MM.1S (cell line): ENCODE results near the gene CLIC1.

Source experiments
- EZH2 ChIP-seq: fragments of 300-600 bp; sonication (generic); optimal IDR thresholded peaks from 2 replicates; pipeline ENCODE3; 2017; ENCODE audit warnings: low read depth, mild to moderate bottlenecking, antibody characterized with exemption, low read length, mixed read lengths
- TF ChIP-seq, protein P1 (sequence below): fragments of 300-600 bp; sonication (generic); IDR thresholded peaks from 2 replicates; pipeline ENCODE4 v1.5.1; 2016; ENCODE audit warnings: antibody characterized with exemption, low read length, mixed read lengths

DNA sequence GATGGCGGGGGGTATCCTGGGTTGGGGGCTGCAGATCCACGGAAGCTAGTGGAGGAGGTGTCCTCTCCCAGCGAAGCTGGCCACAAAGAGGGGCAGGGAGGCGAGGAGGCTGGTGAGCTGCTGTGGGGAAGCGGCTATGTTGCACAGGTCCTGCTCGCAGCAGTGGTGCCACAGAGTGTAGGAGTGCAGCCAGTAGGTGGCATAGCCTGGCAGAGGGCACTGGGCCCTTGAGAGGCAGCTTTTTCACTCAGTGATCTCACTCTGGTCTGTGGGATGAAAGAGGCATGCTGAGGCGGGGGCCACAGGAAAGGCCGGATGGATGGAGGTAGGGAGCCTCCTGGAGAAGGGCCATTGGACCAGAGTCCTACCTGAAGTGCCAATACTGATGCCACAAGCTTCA lies 24.0 kb downstream of the CLIC1 start:
- TF ChIP-seq, protein P1, sequence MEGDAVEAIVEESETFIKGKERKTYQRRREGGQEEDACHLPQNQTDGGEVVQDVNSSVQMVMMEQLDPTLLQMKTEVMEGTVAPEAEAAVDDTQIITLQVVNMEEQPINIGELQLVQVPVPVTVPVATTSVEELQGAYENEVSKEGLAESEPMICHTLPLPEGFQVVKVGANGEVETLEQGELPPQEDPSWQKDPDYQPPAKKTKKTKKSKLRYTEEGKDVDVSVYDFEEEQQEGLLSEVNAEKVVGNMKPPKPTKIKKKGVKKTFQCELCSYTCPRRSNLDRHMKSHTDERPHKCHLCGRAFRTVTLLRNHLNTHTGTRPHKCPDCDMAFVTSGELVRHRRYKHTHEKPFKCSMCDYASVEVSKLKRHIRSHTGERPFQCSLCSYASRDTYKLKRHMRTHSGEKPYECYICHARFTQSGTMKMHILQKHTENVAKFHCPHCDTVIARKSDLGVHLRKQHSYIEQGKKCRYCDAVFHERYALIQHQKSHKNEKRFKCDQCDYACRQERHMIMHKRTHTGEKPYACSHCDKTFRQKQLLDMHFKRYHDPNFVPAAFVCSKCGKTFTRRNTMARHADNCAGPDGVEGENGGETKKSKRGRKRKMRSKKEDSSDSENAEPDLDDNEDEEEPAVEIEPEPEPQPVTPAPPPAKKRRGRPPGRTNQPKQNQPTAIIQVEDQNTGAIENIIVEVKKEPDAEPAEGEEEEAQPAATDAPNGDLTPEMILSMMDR: peak; percentile 35
- no peak for TF ChIP-seq EZH2
